ENCODE data around the gene DLGAP4.
A peak's percentile ranks its signal among the peaks of the same experiment; 100 is the strongest.
"Not testable (repeated sequence)": the region's sequence is repeated elsewhere in the genome, so short reads cannot be mapped to it uniquely, and the experiment has no call there.

The DLGAP4 gene

GRCh38 chr20:36490191-36490590, 184.1 kb downstream of the DLGAP4 start:
- DNase-seq (ENCODE audit: low read depth in 3 of 3, low spot score in 1 of 3) = no peak

GRCh38 chr20:36491901-36492617, 185.9 kb downstream of the DLGAP4 start:
- DNase-seq (ENCODE audit: low read depth in 3 of 3, low spot score in 1 of 3) = peak in 2 of 3 donors; percentile 16 to 21

- no peak for DNase-seq (ENCODE audit: low read depth in 3 of 3, low spot score in 1 of 3)
Observed at GRCh38 chr20:36493051-36493800, 187.1 kb downstream of the DLGAP4 start.

- no peak for DNase-seq (ENCODE audit: low read depth in 3 of 3, low spot score in 1 of 3)
Observed at GRCh38 chr20:36493801-36494114, 187.6 kb downstream of the DLGAP4 start.

GRCh38 chr20:36496707-36497669, 190.8 kb downstream of the DLGAP4 start:
- DNase-seq (ENCODE audit: low read depth in 3 of 3, low spot score in 1 of 3) = no peak

- no peak for DNase-seq (ENCODE audit: low read depth in 3 of 3, low spot score in 1 of 3)
Observed at GRCh38 chr20:36497856-36498255, 191.7 kb downstream of the DLGAP4 start.

- DNase-seq (ENCODE audit: low read depth in 3 of 3, low spot score in 1 of 3) = no peak
Observed at GRCh38 chr20:36498386-36499179, 192.4 kb downstream of the DLGAP4 start.

GRCh38 chr20:36499211-36499610, 193.1 kb downstream of the DLGAP4 start:
- DNase-seq (ENCODE audit: low read depth in 3 of 3, low spot score in 1 of 3) = no peak

GRCh38 chr20:36499723-36500501, 193.8 kb downstream of the DLGAP4 start:
- no peak for DNase-seq (ENCODE audit: low read depth in 3 of 3, low spot score in 1 of 3)

GRCh38 chr20:36501367-36502006, 195.3 kb downstream of the DLGAP4 start:
- DNase-seq (ENCODE audit: low read depth in 3 of 3, low spot score in 1 of 3) = no peak

GRCh38 chr20:36504295-36504694, 198.2 kb downstream of the DLGAP4 start:
- DNase-seq (ENCODE audit: low read depth in 3 of 3, low spot score in 1 of 3) = no peak

GRCh38 chr20:36506253-36506652, 200.1 kb downstream of the DLGAP4 start:
- DNase-seq (ENCODE audit: low read depth in 3 of 3, low spot score in 1 of 3) = no peak

- DNase-seq (ENCODE audit: low read depth in 3 of 3, low spot score in 1 of 3) = no peak
Observed at GRCh38 chr20:36507746-36508145, 201.6 kb downstream of the DLGAP4 start.

- DNase-seq (ENCODE audit: low read depth in 3 of 3, low spot score in 1 of 3) = no peak
Observed at GRCh38 chr20:36519012-36519719, 213.0 kb downstream of the DLGAP4 start.

- no peak for DNase-seq (ENCODE audit: low read depth in 3 of 3, low spot score in 1 of 3)
Observed at GRCh38 chr20:36519944-36520343, 213.8 kb downstream of the DLGAP4 start.

GRCh38 chr20:36521526-36521925, 215.4 kb downstream of the DLGAP4 start:
- DNase-seq (ENCODE audit: low read depth in 3 of 3, low spot score in 1 of 3) = no peak

GRCh38 chr20:36522412-36522811, 216.3 kb downstream of the DLGAP4 start:
- DNase-seq (ENCODE audit: low read depth in 3 of 3, low spot score in 1 of 3) = not testable (repeated sequence)

- DNase-seq (ENCODE audit: low read depth in 3 of 3, low spot score in 1 of 3) = no peak
Observed at GRCh38 chr20:36523341-36523740, 217.2 kb downstream of the DLGAP4 start.

Measured in stimulated activated CD4-positive, alpha-beta T cell treated with anti-CD3 and anti-CD28 coated beads, TNF-alpha, amount 100 ng/mL, for 1 hour (primary cell).